OCI-LY3 (cell line): ENCODE results near the gene DNAJC5.
"Not testable (repeated sequence)": the region's sequence is repeated elsewhere in the genome, so short reads cannot be mapped to it uniquely, and the experiment has no call there.

Experiments used
- H2AFZ ChIP-seq: fragments of 200-600, 300-600 bp; shearing (Covaris generic); 2 replicates; pipeline ENCODE4 v1.6.0; 2014; ENCODE audit warnings: antibody characterized with exemption, low read depth, low read length
- H3K27ac ChIP-seq: fragments of 200-600, 300-600 bp; sonication (generic); 2 replicates; pipeline ENCODE4 v1.5.1; 2014; ENCODE audit warnings: mild to moderate bottlenecking, low read length, moderate library complexity, mixed read lengths
- H3K27me3 ChIP-seq: fragments of 200-600, 300-600 bp; sonication (generic); 2 replicates; pipeline ENCODE4 v1.6.1; 2014; ENCODE audit warnings: low read depth, low read length, mixed read lengths
- H3K36me3 ChIP-seq: fragments of 200-600, 300-600 bp; sonication (generic); replicated peaks from 2 replicates; pipeline ENCODE3; 2014; ENCODE audit warnings: low read depth, low read length, mixed read lengths
- H3K4me1 ChIP-seq: fragments of 300-600, 200-600 bp; sonication (generic); 2 replicates; pipeline ENCODE4 v1.6.1; 2014; ENCODE audit warnings: low read length, mixed read lengths
- H3K4me2 ChIP-seq: fragments of 200-600, 300-600 bp; sonication (generic); 2 replicates; pipeline ENCODE4 v1.6.1; 2014; ENCODE audit warnings: low read length, mixed read lengths
- H3K4me3 ChIP-seq: fragments of 300-600, 200-600 bp; sonication (generic); 2 replicates; pipeline ENCODE4 v1.5.1; 2014; ENCODE audit warnings: antibody characterized with exemption, mild to moderate bottlenecking, low read length, moderate library complexity
- H3K79me2 ChIP-seq: fragments of 300-600, 200-600 bp; shearing (Covaris generic); 2 replicates; pipeline ENCODE4 v1.6.1; 2014; ENCODE audit warnings: mild to moderate bottlenecking, low read length, mixed read lengths
- H3K9ac ChIP-seq: fragments of 300-600, 200-600 bp; shearing (Covaris generic); 2 replicates; pipeline ENCODE4 v1.6.0; 2014; ENCODE audit warnings: mild to moderate bottlenecking, low read length, moderate library complexity
- H3K9me3 ChIP-seq: fragments of 200-600, 300-600 bp; shearing (Covaris generic); 2 replicates; pipeline ENCODE4 v1.6.1; 2014; ENCODE audit warnings: low read length, mixed read lengths; ENCODE audit not compliant: insufficient read depth
- H4K20me1 ChIP-seq: fragments of 200-600, 300-600 bp; sonication (generic); 2 replicates; pipeline ENCODE4 v1.6.1; 2016; ENCODE audit warnings: low read length, mixed read lengths; ENCODE audit not compliant: insufficient read depth
- EZH2phosphoT487 ChIP-seq: fragments of 200-600 bp; shearing (Covaris generic); IDR thresholded peaks from 2 replicates; pipeline ENCODE4 v1.6.1; 2018; ENCODE audit warnings: antibody characterized with exemption, mixed run types, low read depth
- TF ChIP-seq, protein P1 (sequence below): fragments of 200-600, 300-600 bp; sonication (generic); IDR thresholded peaks from 2 replicates; pipeline ENCODE4 v1.5.1; 2014; ENCODE audit warnings: antibody characterized with exemption, low read length, low read depth

DNAJC5 gene

DNA sequence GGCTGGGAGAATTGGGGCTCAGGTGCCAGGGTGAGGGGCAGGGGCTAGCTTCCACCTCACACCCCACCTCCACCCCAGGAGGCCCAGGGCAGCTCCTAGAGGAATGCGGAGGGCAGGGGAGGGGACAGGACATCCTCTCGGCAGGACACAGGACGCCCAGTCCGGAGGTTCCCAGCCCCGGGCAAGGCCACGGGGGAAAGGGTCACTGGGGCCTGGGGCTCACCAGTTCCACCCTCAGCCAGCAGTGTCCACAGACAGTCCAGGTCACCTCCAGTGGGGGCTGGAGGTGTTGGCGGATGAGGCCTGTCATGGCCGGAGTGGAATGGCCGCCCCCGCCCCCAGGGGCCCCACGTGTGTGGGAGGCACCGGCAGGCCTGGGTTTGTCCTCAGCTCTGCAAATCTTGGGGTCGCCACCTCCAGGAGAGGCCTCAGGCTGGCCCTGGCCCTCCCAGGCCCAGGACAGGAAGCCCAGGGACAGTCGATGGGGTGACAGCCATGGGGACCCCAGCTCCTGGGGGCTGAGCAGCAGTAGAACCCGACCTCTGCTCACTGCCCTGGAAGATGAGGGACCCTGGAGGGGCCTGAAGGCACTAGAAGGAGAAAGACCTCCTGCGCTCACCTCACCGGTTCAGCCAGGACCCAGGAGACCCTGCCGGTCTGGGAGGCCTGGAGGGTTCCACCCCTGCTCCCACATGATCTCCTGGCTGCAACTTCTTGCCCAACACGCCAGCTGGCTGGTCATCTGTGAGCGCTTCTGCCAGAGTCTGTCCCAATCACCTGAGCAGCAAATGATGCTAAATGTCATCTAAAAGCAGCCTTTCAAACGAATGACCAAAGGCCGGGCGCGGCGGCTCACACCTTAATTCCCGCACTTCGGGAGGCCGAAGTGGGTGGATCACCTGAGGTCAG lies 46.7 kb upstream of the DNAJC5 start:
- H3K4me1 ChIP-seq = peaks cover 26% of the 10 kb centered on the region
- H3K9ac ChIP-seq = no peak overlapping the region
- no peaks in the 10 kb centered on the region for H4K20me1 ChIP-seq
- H3K9me3 ChIP-seq = no peaks in the 10 kb centered on the region
- no peak overlapping the region for H2AFZ ChIP-seq
- no peaks in the 10 kb centered on the region for H3K79me2 ChIP-seq
- no peaks in the 10 kb centered on the region for H3K36me3 ChIP-seq
- H3K27me3 ChIP-seq = peaks cover 23% of the 10 kb centered on the region
- no peak overlapping the region for H3K4me3 ChIP-seq
- TF ChIP-seq, protein P1, sequence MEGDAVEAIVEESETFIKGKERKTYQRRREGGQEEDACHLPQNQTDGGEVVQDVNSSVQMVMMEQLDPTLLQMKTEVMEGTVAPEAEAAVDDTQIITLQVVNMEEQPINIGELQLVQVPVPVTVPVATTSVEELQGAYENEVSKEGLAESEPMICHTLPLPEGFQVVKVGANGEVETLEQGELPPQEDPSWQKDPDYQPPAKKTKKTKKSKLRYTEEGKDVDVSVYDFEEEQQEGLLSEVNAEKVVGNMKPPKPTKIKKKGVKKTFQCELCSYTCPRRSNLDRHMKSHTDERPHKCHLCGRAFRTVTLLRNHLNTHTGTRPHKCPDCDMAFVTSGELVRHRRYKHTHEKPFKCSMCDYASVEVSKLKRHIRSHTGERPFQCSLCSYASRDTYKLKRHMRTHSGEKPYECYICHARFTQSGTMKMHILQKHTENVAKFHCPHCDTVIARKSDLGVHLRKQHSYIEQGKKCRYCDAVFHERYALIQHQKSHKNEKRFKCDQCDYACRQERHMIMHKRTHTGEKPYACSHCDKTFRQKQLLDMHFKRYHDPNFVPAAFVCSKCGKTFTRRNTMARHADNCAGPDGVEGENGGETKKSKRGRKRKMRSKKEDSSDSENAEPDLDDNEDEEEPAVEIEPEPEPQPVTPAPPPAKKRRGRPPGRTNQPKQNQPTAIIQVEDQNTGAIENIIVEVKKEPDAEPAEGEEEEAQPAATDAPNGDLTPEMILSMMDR = no peak
- TF ChIP-seq EZH2phosphoT487 = no peak
- H3K27ac ChIP-seq = no peak overlapping the region
- H3K4me2 ChIP-seq = no peak overlapping the region

DNA sequence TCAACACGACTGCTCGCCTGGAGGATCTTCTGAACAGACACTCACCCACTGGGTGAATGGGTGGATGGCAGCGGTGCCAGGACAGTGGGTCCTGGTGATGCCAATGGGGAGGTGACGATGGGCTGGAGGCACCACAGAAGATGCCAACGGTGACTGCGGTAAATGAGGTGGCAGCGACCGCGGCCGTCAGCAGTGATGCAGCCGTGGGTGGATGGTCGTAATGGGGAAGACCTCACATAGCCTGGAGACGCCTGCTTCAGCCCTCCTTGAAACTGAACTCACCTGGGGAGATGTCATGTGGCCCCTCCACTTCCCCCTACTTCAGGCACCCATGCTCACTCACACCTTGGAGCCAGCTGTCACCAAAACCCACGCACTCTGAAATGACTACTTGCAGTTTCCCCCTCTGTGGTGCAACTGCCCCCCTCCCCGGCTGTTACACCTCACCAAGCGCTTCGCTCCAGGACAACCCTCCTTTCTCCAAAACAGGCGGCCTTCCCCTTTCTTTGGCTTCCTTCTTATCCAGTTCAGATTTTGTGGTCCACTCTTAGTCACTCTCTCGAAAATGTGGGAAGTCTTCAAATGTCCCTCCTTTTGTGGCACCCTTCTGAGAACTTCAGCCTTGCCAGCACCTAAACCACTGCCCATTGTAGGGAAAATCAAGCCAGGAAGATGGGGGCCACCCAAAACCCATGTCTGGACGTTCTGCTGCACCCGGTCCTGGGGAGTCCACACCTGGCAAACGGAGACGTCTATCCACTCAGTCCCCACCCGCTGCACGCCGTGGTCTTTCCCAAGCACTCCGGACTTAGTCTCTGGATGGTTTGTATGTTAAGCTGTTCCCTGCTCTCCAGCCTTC lies 44.0 kb upstream of the DNAJC5 start:
- Histone ChIP-seq H3K36me3 (no peaks in the 10 kb centered on the region), H3K27me3 (peaks cover 11% of the 10 kb centered on the region), H3K9ac (no peak overlapping the region), H3K79me2 (no peaks in the 10 kb centered on the region), H4K20me1 (no peaks in the 10 kb centered on the region), H2AFZ (no peak overlapping the region; the same call in 1 of the 2 replicates), H3K9me3 (no peaks in the 10 kb centered on the region), H3K4me1 (peaks cover 34% of the 10 kb centered on the region), H3K4me2 (peak overlapping the region; percentile 64), H3K27ac (no peak overlapping the region), H3K4me3 (peak overlapping the region; percentile 45; the same call in 1 of the 2 replicates)
- no peak for TF ChIP-seq EZH2phosphoT487
- TF ChIP-seq, protein P1 = no peak

DNA sequence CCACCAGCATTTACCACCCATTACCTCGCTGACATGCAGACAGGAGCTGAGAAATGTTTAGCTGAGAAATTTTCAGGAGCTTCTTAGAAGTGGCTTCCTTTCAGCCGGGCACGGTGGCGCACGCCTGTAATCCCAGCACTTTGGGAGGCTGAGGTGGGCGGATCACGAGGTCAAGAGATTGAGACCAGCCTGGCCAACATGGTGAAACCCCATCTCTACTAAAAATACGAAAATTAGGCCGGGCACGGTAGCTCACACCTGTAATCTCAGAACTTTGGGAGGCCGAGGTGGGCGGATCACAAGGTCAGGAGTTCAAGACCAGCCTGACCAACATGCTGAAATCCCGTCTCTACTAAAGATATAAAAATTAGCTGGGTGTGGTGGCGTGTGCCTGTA lies 43.4 kb upstream of the DNAJC5 start:
- H3K27ac ChIP-seq, H3K9ac ChIP-seq, H3K27me3 ChIP-seq, H3K4me2 ChIP-seq, H2AFZ ChIP-seq, H3K36me3 ChIP-seq, H4K20me1 ChIP-seq, H3K9me3 ChIP-seq, H3K79me2 ChIP-seq, H3K4me3 ChIP-seq: not testable (repeated sequence)
- peaks cover 33% of the 10 kb centered on the region for H3K4me1 ChIP-seq

DNA sequence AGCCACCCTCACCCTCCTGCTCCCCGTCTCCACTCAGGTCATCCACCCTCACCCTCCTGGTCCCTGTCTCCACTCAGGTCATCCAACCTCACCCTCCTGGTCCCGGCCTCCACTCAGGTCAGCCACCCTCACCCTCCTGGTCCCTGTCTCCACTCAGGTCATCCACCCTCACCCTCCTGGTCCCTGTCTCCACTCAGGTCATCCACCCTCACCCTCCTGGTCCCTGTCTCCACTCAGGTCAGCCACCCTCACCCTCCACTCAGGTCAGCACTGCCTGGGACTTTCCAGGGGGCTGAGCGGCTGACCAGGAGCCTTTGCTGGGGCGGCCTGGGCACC lies 41.2 kb upstream of the DNAJC5 start:
- Histone ChIP-seq H3K27ac (peak overlapping the region; percentile 21; the same call in 1 of the 2 replicates), H3K4me1 (peaks cover 32% of the 10 kb centered on the region), H3K4me2 (peak overlapping the region; percentile 50), H2AFZ (peak overlapping the region; percentile 23; the same call in 1 of the 2 replicates), H3K9ac (peak overlapping the region; percentile 45; the same call in 1 of the 2 replicates), H3K27me3 (peaks cover 12% of the 10 kb centered on the region), H3K4me3 (peak overlapping the region; percentile 11; the same call in 1 of the 2 replicates)
- not testable (repeated sequence) for H4K20me1 ChIP-seq, H3K79me2 ChIP-seq, H3K9me3 ChIP-seq, H3K36me3 ChIP-seq
